H9 (cell line): ENCODE results near the gene KCNA2. TPM values are rescaled to one million over a fixed set of nuclear protein-coding genes. Genes with fewer than 3 reads are reported as not detected.

ENCODE experiments used
- DNase-seq: peaks from one replicate; pipeline ENCODE4 v3.0.0-alpha.2; 2017
- H2AFZ ChIP-seq: one replicate; pipeline ENCODE4 v1.6.1; 2013; ENCODE audit warnings: mild to moderate bottlenecking, low read length, control low read depth, moderate library complexity
- H2AK5ac ChIP-seq: 2 replicates; pipeline ENCODE4 v1.6.1; 2013; ENCODE audit warnings: low read length, control low read depth, mixed read lengths; ENCODE audit not compliant: insufficient read length
- H2BK120ac ChIP-seq: one replicate; pipeline ENCODE4 v1.6.1; 2013; ENCODE audit warnings: low read depth, mild to moderate bottlenecking, low read length, control low read depth, inconsistent platforms; ENCODE audit not compliant: poor library complexity, severe bottlenecking
- H2BK12ac ChIP-seq: 2 replicates; pipeline ENCODE4 v1.6.1; 2013; ENCODE audit warnings: low read length, control low read depth, mixed read lengths, low read depth; ENCODE audit not compliant: insufficient read length
- H2BK15ac ChIP-seq: 2 replicates; pipeline ENCODE4 v1.6.1; 2013; ENCODE audit warnings: low read depth, low read length, control low read depth
- H2BK20ac ChIP-seq: one replicate; pipeline ENCODE4 v1.6.1; 2013; ENCODE audit warnings: low read depth, mild to moderate bottlenecking, low read length, control low read depth, inconsistent platforms; ENCODE audit not compliant: poor library complexity, severe bottlenecking
- H2BK5ac ChIP-seq: 2 replicates; pipeline ENCODE4 v1.6.1; 2013; ENCODE audit warnings: low read length, control low read depth, mixed read lengths; ENCODE audit not compliant: insufficient read length
- H3K14ac ChIP-seq: 2 replicates; pipeline ENCODE4 v1.6.1; 2013; ENCODE audit warnings: low read length, control low read depth; ENCODE audit not compliant: insufficient read depth
- H3K18ac ChIP-seq: 2 replicates; pipeline ENCODE4 v1.6.1; 2013; ENCODE audit warnings: low read depth, mild to moderate bottlenecking, mixed read lengths, low read length, control low read depth; ENCODE audit not compliant: insufficient read length
- H3K23ac ChIP-seq: 2 replicates; pipeline ENCODE4 v1.6.1; 2013; ENCODE audit warnings: low read length, control low read depth, mixed read lengths, low read depth; ENCODE audit not compliant: insufficient read length
- H3K23me2 ChIP-seq: 2 replicates; pipeline ENCODE4 v1.6.1; 2013; ENCODE audit warnings: low read depth, mild to moderate bottlenecking, mixed read lengths, low read length, control low read depth; ENCODE audit not compliant: insufficient read length, poor library complexity, severe bottlenecking
- H3K27ac ChIP-seq: 2 replicates; pipeline ENCODE4 v1.5.1; 2013; ENCODE audit warnings: low read length, control low read depth, mixed read lengths, low read depth; ENCODE audit not compliant: insufficient read length
- H3K27me3 ChIP-seq: 2 replicates; pipeline ENCODE4 v1.6.1; 2013; ENCODE audit warnings: low read length, control low read depth, inconsistent platforms; ENCODE audit not compliant: insufficient read depth
- H3K4ac ChIP-seq: 2 replicates; pipeline ENCODE4 v1.6.1; 2013; ENCODE audit warnings: low read depth, mild to moderate bottlenecking, control low read depth, inconsistent platforms, low read length, moderate library complexity
- H3K4me1 ChIP-seq: 2 replicates; pipeline ENCODE4 v1.6.1; 2013; ENCODE audit warnings: low read length, control low read depth, inconsistent platforms; ENCODE audit not compliant: insufficient read depth
- H3K4me2 ChIP-seq: 2 replicates; pipeline ENCODE4 v1.6.1; 2013; ENCODE audit warnings: low read length, control low read depth, mixed read lengths; ENCODE audit not compliant: insufficient read length, insufficient read depth
- H3K56ac ChIP-seq: 2 replicates; pipeline ENCODE4 v1.6.1; 2013; ENCODE audit warnings: low read depth, mild to moderate bottlenecking, mixed read lengths, low read length, control low read depth; ENCODE audit not compliant: insufficient read length
- H3K79me1 ChIP-seq: 2 replicates; pipeline ENCODE4 v1.6.1; 2013; ENCODE audit warnings: low read depth, mild to moderate bottlenecking, moderate library complexity, low read length, control low read depth, inconsistent platforms; ENCODE audit not compliant: insufficient read depth, poor library complexity, severe bottlenecking
- H3K79me2 ChIP-seq: 2 replicates; pipeline ENCODE4 v1.6.1; 2013; ENCODE audit warnings: low read length, control low read depth, inconsistent platforms; ENCODE audit not compliant: insufficient read depth
- H3K9ac ChIP-seq: 2 replicates; pipeline ENCODE4 v1.6.1; 2013; ENCODE audit warnings: low read length, control low read depth, mixed read lengths; ENCODE audit not compliant: insufficient read length; ENCODE audit errors: extremely low read depth
- H3K9me3 ChIP-seq: one replicate; pipeline ENCODE4 v1.6.1; 2013; ENCODE audit warnings: low read depth, low read length, inconsistent platforms; ENCODE audit not compliant: control insufficient read depth
- H3T11ph ChIP-seq: one replicate; pipeline ENCODE4 v1.6.1; 2013; ENCODE audit warnings: mild to moderate bottlenecking, low read length, control low read depth, inconsistent platforms
- H4K20me1 ChIP-seq: one replicate; pipeline ENCODE4 v1.6.1; 2013; ENCODE audit not compliant: control insufficient read depth, insufficient read length, insufficient read depth
- H4K5ac ChIP-seq: 2 replicates; pipeline ENCODE4 v1.6.1; 2013; ENCODE audit warnings: low read depth, mild to moderate bottlenecking, mixed read lengths, low read length, control low read depth; ENCODE audit not compliant: insufficient read length
- H4K8ac ChIP-seq: replicated peaks from 2 replicates; pipeline ENCODE4 v1.6.1; 2013; ENCODE audit warnings: low read length, control low read depth, mixed read lengths, low read depth; ENCODE audit not compliant: insufficient read length
- H4K91ac ChIP-seq: 2 replicates; pipeline ENCODE4 v1.6.1; 2013; ENCODE audit warnings: low read depth, mild to moderate bottlenecking, moderate library complexity, mixed read lengths, low read length, control low read depth; ENCODE audit not compliant: insufficient read length
- H3K27ac Mint-ChIP-seq, 3 experiments: 2 replicates in 2 of 3; 3 replicates in 1 of 3; pipeline ENCODE4 v1.8.0; 2020 to 2021; ENCODE audit warnings: mixed read lengths in 3 of 3, mild to moderate bottlenecking in 1 of 3, moderate library complexity in 1 of 3
- H3K27me3 Mint-ChIP-seq: 2 replicates; pipeline ENCODE4 v1.8.0; 2021; ENCODE audit warnings: low read depth, mild to moderate bottlenecking, moderate library complexity, mixed read lengths
- H3K36me3 Mint-ChIP-seq, 3 experiments: 2 replicates in 2 of 3; 3 replicates in 1 of 3; pipeline ENCODE4 v1.8.0; 2020 to 2021; ENCODE audit warnings: low read depth in 3 of 3, mixed read lengths in 3 of 3; ENCODE audit not compliant: insufficient read depth in 1 of 3
- H3K4me1 Mint-ChIP-seq, 2 experiments: 2 replicates each; pipeline ENCODE4 v1.8.0; 2020; ENCODE audit warnings: mixed read lengths in 2 of 2
- H3K4me3 Mint-ChIP-seq, 2 experiments: 2 replicates in 1 of 2; 3 replicates in 1 of 2; pipeline ENCODE4 v1.8.0; 2020 to 2021; ENCODE audit warnings: mild to moderate bottlenecking in 2 of 2, mixed read lengths in 2 of 2, moderate library complexity in 1 of 2
- H3K9me3 Mint-ChIP-seq, 2 experiments: 2 replicates in 1 of 2; 3 replicates in 1 of 2; pipeline ENCODE4 v1.8.0; 2020; ENCODE audit warnings: mild to moderate bottlenecking in 2 of 2, mixed read lengths in 2 of 2, moderate library complexity in 1 of 2
- WGBS: extraction: QIAGEN DNeasy Blood & Tissue Kit; methylation state at CpG from one replicate; pipeline ENCODE4 v1.1.7; 2013; ENCODE audit warnings: missing lambda C conversion rate, low lambda C conversion rate, mixed read lengths; ENCODE audit not compliant: insufficient read length; ENCODE audit errors: extremely low coverage; 5-methylcytosine and 5-hydroxymethylcytosine counted together
- total RNA-seq: library from RNA; stranded (reverse); gene quantifications from 2 replicates; pipeline ENCODE4 v1.2.1, GENCODE V29; 2021
- TF ChIP-seq, protein P1 (sequence below): fragments of 200-600 bp; sonication (generic); conservative IDR thresholded peaks from 3 replicates; pipeline ENCODE4 v1.8.0; 2021; ENCODE audit warnings: antibody characterized with exemption, mild to moderate bottlenecking

KCNA2 gene
- total RNA-seq, 1 experiment from 2014 or later: 0.33 TPM

DNA sequence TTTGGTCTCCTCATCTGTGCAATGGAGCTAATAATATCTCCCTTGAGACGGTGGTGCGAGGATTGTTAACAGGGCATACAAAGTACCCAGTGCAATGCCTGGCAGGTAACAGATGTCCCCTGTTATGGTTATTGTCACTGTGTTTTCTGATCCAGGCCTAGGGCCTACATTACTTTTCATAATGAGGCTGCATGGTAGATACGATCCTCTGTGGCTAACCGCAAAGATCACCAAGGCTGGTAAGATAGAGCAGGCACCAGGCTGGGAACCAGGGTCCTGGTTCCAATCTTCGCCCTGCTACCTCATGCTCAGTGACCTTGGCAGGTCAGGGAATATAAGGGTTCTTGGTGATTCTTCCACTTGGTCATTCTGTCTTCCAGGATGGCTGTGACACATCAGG, 22.7 kb downstream of the KCNA2 start:
- Histone ChIP-seq H2AK5ac (no peak overlapping the region), H3K23ac (no peak overlapping the region), H4K91ac (no peak overlapping the region), H3K9me3 (no peaks in the 10 kb centered on the region), H3K18ac (no peak overlapping the region), H4K8ac (no peak overlapping the region), H3K14ac (no peak overlapping the region), H2AFZ (no peak overlapping the region), H3K23me2 (no peaks in the 10 kb centered on the region), H2BK5ac (no peak overlapping the region), H2BK12ac (no peak overlapping the region), H3K56ac (no peak overlapping the region), H3K9ac (no peak overlapping the region), H3K79me1 (no peaks in the 10 kb centered on the region), H2BK120ac (no peak overlapping the region), H3K4me1 (no peaks in the 10 kb centered on the region), H3K4ac (no peak overlapping the region), H3K27me3 (peaks cover 3% of the 10 kb centered on the region; the same call in 1 of the 2 replicates), H4K5ac (no peak overlapping the region), H3K79me2 (no peaks in the 10 kb centered on the region), H3T11ph (no peak overlapping the region), H3K27ac (no peak overlapping the region), H2BK15ac (no peak overlapping the region), H4K20me1 (no peaks in the 10 kb centered on the region), H3K4me2 (no peak overlapping the region), H2BK20ac (no peak overlapping the region)
- no CpG with 5 or more reads among the region's 5 CpGs for WGBS
- DNase-seq: no peak
- no peaks in the 10 kb centered on the region for H3K4me1 Mint-ChIP-seq
- H3K27ac Mint-ChIP-seq: no peak overlapping the region
- H3K4me3 Mint-ChIP-seq: no peak overlapping the region
- H3K27me3 Mint-ChIP-seq: peaks cover 95% of the 10 kb centered on the region
- peaks cover 0 to 6% (median 0%) of the 10 kb centered on the region in 3 experiments; a peak in 1 of 7 replicates for H3K36me3 Mint-ChIP-seq
- H3K9me3 Mint-ChIP-seq: peaks cover 5 to 8% of the 10 kb centered on the region in 2 experiments; a peak in 2 of 5 replicates
- TF ChIP-seq, protein P1, sequence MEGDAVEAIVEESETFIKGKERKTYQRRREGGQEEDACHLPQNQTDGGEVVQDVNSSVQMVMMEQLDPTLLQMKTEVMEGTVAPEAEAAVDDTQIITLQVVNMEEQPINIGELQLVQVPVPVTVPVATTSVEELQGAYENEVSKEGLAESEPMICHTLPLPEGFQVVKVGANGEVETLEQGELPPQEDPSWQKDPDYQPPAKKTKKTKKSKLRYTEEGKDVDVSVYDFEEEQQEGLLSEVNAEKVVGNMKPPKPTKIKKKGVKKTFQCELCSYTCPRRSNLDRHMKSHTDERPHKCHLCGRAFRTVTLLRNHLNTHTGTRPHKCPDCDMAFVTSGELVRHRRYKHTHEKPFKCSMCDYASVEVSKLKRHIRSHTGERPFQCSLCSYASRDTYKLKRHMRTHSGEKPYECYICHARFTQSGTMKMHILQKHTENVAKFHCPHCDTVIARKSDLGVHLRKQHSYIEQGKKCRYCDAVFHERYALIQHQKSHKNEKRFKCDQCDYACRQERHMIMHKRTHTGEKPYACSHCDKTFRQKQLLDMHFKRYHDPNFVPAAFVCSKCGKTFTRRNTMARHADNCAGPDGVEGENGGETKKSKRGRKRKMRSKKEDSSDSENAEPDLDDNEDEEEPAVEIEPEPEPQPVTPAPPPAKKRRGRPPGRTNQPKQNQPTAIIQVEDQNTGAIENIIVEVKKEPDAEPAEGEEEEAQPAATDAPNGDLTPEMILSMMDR: no peak
